Heart left ventricle (tissue), 13 donors: ENCODE results near the gene WBP1L.

Source experiments
- CTCF ChIP-seq, 12 donors: fragments of 200-600 bp; sonication (generic) in 4 of 12; IDR thresholded peaks; one replicate each; pipeline versions ENCODE4 v1.5.0 to v1.8.0; 2018 to 2022; ENCODE audit warnings: antibody characterized with exemption in 12 of 12, mild to moderate bottlenecking in 5 of 12
- POLR2A ChIP-seq, 2 donors: fragments of 450-650 bp; IDR thresholded peaks; one replicate each; pipeline ENCODE4 v1.6.1; 2017; ENCODE audit warnings: antibody characterized with exemption in 2 of 2, mild to moderate bottlenecking in 2 of 2, moderate library complexity in 2 of 2
- donor health status: ischemic (EF 13 %, LVEDD 7.1; RV severe dilation, severe dysfunction).
- donor health status: DM: no; HTN: yes; CAD: no.
- donor health status: DM: no; HTN: no; CAD: no.
- donor health status: ischemic (EF 25% LVEDD 6.9; RV normal size, moderate dysfunction).
- donor health status: ischemic (EF 25% LVEDD 5.7; RV mildly dilated, moderate dysfunction).
- donor health status: ischemic (EF 35%, LVEDD 5.7; RV mildly dilated, moderate dysfunction).
- donor health status: nonischemic (EF 11% LVEDD 7.7; RV severe dilation, severe dysfunction).
- donor health status: DM: yes; HTN: yes; CAD: no.
- donor health status: PGD.
- donor health status: ischemic (EF 29% LVEDD 5.4; RV normal size, mild dysfunction).
- donor health status: nonischemic (EF 23%, LVEDD 6.1; RV moderate dilation, normal function).

DNA sequence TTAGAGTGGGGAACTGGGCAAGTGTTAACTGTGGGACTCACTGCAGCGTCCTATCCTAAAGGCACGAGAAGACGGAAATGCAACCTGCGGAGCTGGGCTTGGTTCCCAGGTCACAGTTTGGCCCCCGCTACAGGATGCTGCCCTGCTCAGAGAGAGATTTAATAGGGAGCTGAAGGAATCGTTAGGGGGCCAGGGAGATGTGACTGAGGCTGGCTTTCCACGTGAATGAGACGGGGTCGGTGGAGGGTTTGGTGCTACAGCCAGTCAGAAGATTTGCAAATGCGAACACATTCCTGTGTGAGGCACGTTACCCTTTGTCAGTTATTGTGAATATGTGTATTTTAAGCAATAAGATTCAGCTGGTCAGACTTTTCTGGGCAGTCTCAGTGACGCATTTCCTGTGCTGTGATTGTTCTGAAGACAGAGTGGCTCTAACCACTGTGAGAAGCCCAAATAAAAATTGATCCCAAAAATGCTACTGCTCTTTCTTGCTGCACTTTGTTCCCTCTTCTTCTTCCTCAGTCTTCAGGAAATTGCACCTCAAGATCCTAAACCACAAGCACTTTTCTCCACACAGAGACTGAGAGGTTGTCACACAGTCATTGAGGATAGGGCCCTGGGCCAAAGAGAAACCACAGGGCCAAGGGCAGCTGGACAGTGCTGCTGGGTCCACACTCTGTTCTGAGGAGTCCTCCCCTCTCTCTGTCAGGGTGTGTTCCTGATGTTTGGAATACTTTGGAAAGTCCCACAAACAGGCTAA is 72.2 kb downstream of the WBP1L start:
- no peak for TF ChIP-seq CTCF (IDR thresholded peaks at IDR 0.05)
- peak in 1 of 2 donors; percentile 14 for TF ChIP-seq POLR2A (IDR thresholded peaks at IDR 0.05)
